DOHH2 (cell line): Measurements from ENCODE around the gene UBE2G1.

ENCODE experiments used
- H3F3A ChIP-seq: fragments of 200-600 bp; sonication (generic), shearing (Covaris generic); 2 replicates; pipeline ENCODE4 v1.6.0; 2016; ENCODE audit warnings: antibody characterized with exemption, mild to moderate bottlenecking; ENCODE audit not compliant: control insufficient read depth, insufficient read depth
- H3K27ac ChIP-seq: fragments of 200-600 bp; sonication (generic); 2 replicates; pipeline ENCODE4 v1.5.1; 2014; ENCODE audit warnings: low read depth, mild to moderate bottlenecking, low read length, moderate library complexity
- H3K27me3 ChIP-seq: fragments of 200-600 bp; sonication (generic); 2 replicates; pipeline ENCODE4 v1.6.1; 2014; ENCODE audit warnings: mild to moderate bottlenecking, low read length, mixed read lengths; ENCODE audit not compliant: control insufficient read depth
- H3K36me3 ChIP-seq: fragments of 200-600 bp; sonication (generic); 2 replicates; pipeline ENCODE4 v1.6.1; 2014; ENCODE audit warnings: mild to moderate bottlenecking, low read length, moderate library complexity, mixed read lengths; ENCODE audit not compliant: control insufficient read depth
- H3K4me1 ChIP-seq: fragments of 200-600 bp; sonication (generic); 2 replicates; pipeline ENCODE4 v1.6.1; 2014; ENCODE audit warnings: mild to moderate bottlenecking, low read length, mixed read lengths; ENCODE audit not compliant: control insufficient read depth
- H3K4me2 ChIP-seq: fragments of 200-600 bp; sonication (generic); 2 replicates; pipeline ENCODE4 v1.6.0; 2014; ENCODE audit warnings: mild to moderate bottlenecking, low read length, moderate library complexity
- H3K4me3 ChIP-seq: fragments of 200-600 bp; sonication (generic); 2 replicates; pipeline ENCODE4 v1.5.1; 2014; ENCODE audit warnings: mild to moderate bottlenecking, low read length, mixed read lengths
- H3K79me2 ChIP-seq: fragments of 200-600 bp; sonication (generic); 2 replicates; pipeline ENCODE4 v1.6.1; 2014; ENCODE audit warnings: mild to moderate bottlenecking, low read length, mixed read lengths; ENCODE audit not compliant: control insufficient read depth
- H3K9me2 ChIP-seq: fragments of 200-600 bp; sonication (generic); replicated peaks from 2 replicates; pipeline ENCODE4 v1.6.1; 2014; ENCODE audit warnings: mild to moderate bottlenecking, low read length, mixed read lengths; ENCODE audit not compliant: control insufficient read depth
- H3K9me3 ChIP-seq: fragments of 200-600 bp; sonication (generic); 2 replicates; pipeline ENCODE4 v1.6.1; 2014; ENCODE audit warnings: antibody characterized with exemption, low read length, mixed read lengths; ENCODE audit not compliant: control insufficient read depth, insufficient read depth
- H4K20me1 ChIP-seq: fragments of 200-600 bp; sonication (generic); 2 replicates; pipeline ENCODE4 v1.6.0; 2014; ENCODE audit warnings: low read depth, mild to moderate bottlenecking, antibody characterized with exemption, low read length, moderate library complexity; ENCODE audit not compliant: control insufficient read depth, insufficient read depth
- EZH2phosphoT487 ChIP-seq: fragments of 200-600 bp; sonication (generic); IDR thresholded peaks from 2 replicates; pipeline ENCODE4 v1.6.1; 2017; ENCODE audit warnings: borderline replicate concordance, mild to moderate bottlenecking, antibody characterized with exemption, low read length, moderate library complexity, mixed read lengths
- TF ChIP-seq, protein P1 (sequence below): fragments of 200-600 bp; sonication (generic); IDR thresholded peaks from one replicate; pipeline ENCODE4 v1.5.1; 2014; ENCODE audit warnings: antibody characterized with exemption, mild to moderate bottlenecking, low read depth, low read length; ENCODE audit not compliant: poor library complexity, severe bottlenecking

Gene UBE2G1

DNA sequence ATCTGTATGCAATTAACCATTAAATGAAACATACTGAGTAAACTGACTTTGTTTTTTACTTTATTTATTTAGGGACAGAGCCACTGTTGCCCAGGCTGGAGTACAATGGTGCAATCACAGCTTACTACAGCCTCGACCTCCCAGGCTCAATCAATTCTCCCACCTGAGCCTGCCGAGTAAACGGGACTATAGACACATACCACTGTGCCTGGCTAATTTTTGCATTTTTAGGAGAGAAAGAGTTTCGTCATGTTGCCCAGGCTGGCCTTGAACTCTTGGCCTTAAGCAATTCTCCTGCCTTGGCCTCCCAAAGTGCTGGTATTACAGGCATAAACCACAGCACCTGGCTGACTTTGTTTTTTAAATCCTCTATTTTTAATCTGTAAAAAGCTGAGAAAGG is 145.3 kb downstream of the UBE2G1 start:
- no peaks in the 10 kb centered on the region for H4K20me1 ChIP-seq
- no peak overlapping the region for H3K27ac ChIP-seq
- peaks cover 2% of the 10 kb centered on the region for H3K4me1 ChIP-seq
- no peaks in the 10 kb centered on the region for H3K9me2 ChIP-seq
- no peak overlapping the region for H3K4me2 ChIP-seq
- H3K79me2 ChIP-seq, result no peaks in the 10 kb centered on the region
- no peak for TF ChIP-seq EZH2phosphoT487
- TF ChIP-seq, protein P1, sequence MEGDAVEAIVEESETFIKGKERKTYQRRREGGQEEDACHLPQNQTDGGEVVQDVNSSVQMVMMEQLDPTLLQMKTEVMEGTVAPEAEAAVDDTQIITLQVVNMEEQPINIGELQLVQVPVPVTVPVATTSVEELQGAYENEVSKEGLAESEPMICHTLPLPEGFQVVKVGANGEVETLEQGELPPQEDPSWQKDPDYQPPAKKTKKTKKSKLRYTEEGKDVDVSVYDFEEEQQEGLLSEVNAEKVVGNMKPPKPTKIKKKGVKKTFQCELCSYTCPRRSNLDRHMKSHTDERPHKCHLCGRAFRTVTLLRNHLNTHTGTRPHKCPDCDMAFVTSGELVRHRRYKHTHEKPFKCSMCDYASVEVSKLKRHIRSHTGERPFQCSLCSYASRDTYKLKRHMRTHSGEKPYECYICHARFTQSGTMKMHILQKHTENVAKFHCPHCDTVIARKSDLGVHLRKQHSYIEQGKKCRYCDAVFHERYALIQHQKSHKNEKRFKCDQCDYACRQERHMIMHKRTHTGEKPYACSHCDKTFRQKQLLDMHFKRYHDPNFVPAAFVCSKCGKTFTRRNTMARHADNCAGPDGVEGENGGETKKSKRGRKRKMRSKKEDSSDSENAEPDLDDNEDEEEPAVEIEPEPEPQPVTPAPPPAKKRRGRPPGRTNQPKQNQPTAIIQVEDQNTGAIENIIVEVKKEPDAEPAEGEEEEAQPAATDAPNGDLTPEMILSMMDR, result no peak
- H3K4me3 ChIP-seq, result no peak overlapping the region
- no peaks in the 10 kb centered on the region for H3K9me3 ChIP-seq
- H3K27me3 ChIP-seq, result no peaks in the 10 kb centered on the region
- peaks cover 25% of the 10 kb centered on the region for H3K36me3 ChIP-seq
- peaks cover 9% of the 10 kb centered on the region; the same call in 1 of the 2 replicates for H3F3A ChIP-seq

DNA sequence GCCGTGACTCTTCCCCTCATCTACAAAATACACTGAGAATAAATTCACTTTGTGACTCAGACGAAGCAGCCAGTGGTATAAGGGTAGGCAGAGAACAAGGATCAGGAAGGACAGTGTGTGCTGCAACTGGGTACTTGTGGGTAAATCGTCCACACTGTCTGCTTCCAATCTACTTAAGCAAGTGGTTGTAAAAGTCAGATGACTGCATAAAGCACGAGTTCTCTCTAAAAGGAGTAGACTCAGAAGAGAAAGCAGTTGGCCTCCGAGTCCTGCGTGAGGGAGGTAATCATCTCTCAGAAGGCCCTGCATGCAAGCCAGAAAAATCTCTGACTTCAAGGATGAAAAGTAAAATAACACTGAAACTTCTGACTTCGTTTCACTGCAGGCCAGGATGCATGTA is 145.8 kb downstream of the UBE2G1 start:
- peaks cover 24% of the 10 kb centered on the region for H3K36me3 ChIP-seq
- no peaks in the 10 kb centered on the region for H4K20me1 ChIP-seq
- H3K79me2 ChIP-seq, result no peaks in the 10 kb centered on the region
- no peak overlapping the region for H3K4me3 ChIP-seq
- H3F3A ChIP-seq, result peaks cover 9% of the 10 kb centered on the region; the same call in 1 of the 2 replicates
- no peak overlapping the region for H3K4me2 ChIP-seq
- TF ChIP-seq, protein P1, result no peak
- no peak for TF ChIP-seq EZH2phosphoT487
- no peaks in the 10 kb centered on the region for H3K27me3 ChIP-seq
- H3K27ac ChIP-seq, result no peak overlapping the region
- no peaks in the 10 kb centered on the region for H3K9me2 ChIP-seq
- H3K4me1 ChIP-seq, result peaks cover 7% of the 10 kb centered on the region
- no peaks in the 10 kb centered on the region for H3K9me3 ChIP-seq
